HG02885 (cell line): ENCODE measurements around the gene DLG1.
"Not testable (repeated sequence)": the region's sequence is repeated elsewhere in the genome, so short reads cannot be mapped to it uniquely, and the experiment has no call there.

Source experiments
- ATAC-seq: cut with Tn5 transposase; IDR thresholded peaks from one replicate; pipeline ENCODE4 v1.9.1; 2021; ENCODE audit warnings: mild to moderate bottlenecking; ENCODE audit not compliant: unreplicated experiment, poor library complexity

The DLG1 gene

DNA sequence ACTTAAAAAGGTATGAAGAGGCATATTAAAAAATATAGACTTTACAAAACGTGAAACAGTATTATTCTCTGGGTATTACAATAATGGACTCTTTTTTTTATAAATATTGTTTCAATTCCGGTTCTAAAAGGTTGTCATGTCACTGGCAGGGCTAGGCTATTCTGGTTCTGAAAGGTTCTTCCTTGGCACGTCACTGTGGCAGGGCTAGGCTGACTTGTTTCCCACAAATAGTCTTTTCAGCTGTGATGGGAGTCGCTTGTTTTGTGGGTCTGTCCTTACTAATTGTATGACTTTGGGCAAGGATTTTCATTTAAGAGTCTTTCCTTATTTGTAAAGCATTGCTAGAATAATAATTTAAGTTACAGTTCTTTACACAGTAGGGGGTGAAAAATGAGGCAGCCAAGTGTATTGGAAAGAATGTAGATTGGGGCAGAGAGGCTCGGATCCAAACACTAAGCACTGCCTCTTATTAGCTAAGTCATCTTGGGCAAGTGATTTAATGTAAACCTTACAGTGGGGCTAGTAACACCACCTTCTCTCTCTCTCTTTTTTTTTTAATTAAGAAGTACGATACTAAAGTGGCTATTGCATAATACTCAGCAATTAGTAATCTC lies 256.4 kb downstream of the DLG1 start:
- ATAC-seq = no peak

DNA sequence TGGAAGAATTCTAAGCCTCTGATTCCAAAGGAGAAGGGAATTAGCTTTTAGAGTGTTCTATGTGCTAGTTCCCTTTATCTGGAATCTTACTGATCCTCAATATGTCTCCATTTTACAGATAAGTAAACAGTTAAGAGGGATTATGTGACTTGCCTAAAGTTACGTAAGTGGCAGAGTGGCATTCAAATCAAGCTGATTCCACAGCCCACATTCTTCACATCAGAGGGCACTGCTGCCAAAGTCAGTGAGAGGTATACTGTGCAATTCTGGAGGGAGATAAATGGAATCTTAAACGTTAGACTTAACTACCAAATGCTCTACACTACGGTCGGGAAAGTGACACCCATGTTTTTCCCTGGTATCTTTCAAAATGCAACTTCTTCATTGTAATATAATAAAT lies 257.8 kb downstream of the DLG1 start:
- no peak for ATAC-seq

DNA sequence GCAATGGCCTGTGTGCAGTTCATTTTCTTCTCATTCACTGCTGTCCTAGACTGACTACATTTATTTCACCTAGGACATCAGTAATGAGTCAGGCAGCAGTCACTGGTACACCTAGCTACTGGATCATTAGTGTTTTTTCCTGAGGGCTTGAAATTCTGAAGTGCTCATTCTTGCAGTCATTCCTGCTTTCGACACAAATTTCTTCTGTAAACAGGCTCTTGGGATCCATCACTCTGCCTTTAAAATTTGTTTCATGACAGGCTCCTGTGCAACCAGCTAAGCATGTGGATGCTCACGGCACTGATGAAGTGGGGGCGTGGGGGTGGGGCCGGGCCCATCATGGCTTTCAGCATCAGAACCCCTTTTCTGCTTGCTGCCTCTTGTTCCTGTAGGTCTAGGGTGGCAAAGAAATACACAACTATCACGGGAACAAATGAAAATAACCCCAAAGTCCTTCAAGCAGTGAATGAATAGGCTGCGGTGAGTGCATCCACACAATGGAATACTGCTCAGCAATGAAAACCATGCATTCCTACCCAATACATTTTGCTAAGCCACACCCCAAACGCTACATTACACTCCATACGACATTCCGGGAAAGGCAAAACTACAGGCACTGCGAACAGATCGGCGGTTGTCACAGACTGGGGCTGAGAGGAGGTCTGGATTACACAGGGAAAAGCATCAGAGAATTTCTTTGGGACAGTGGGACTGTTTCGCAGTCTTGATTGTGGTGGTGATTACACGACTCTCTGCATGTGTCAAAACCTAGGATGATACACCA lies 259.5 kb downstream of the DLG1 start:
- no peak for ATAC-seq

DNA sequence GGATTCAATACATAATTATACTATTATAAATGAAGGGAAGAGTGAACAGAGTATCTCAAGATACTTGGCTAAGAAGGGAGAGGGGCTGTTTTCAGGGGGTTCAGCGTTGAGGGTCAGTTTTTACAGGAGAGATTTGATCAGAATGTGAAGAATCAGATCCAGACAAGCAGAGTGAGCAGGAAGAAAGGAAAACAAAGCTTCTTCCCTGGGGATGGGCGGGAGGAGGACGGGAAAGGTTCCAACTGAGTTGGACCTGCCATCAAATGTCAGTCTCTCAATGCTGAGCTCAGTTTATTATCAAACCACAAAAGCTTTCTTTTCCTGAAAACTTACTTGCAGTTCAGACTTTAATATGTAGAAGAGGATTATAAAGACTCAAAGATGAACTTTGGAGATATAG lies 262.8 kb downstream of the DLG1 start:
- ATAC-seq = no peak

DNA sequence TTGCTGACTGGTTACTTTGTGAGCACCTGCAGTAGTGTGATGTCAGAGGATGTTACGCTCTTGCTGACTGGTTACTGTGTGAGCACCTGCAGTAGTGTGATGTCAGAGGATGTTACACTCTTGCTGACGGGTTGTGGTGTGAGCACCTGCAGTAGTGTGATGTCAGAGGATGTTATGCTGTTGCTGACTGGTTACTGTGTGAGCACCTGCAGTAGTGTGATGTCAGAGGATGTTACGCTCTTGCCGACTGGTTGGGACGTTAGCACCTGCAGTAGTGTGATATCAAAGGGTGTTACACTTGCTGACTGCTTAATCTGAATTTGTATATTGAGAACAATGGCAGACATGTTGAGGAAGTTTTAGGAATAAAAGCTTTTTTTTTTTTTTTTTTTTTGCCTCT lies 263.6 kb downstream of the DLG1 start:
- not testable (repeated sequence) for ATAC-seq

DNA sequence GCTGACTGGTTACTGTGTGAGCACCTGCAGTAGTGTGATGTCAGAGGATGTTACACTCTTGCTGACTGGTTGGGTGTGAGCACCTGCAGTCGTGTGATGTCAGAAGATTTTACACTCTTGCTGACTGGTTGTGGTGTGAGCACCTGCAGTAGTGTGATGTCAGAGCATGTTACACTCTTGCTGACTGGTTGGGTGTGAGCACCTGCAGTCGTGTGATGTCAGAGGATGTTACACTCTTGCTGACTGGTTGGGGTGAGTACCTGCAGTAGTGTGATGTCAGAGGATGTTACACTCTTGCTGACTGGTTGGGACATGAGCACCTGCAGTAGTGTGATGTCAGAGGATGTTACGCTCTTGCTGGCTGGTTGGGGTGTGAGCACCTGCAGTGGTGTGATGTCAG lies 264.6 kb downstream of the DLG1 start:
- not testable (repeated sequence) for ATAC-seq

DNA sequence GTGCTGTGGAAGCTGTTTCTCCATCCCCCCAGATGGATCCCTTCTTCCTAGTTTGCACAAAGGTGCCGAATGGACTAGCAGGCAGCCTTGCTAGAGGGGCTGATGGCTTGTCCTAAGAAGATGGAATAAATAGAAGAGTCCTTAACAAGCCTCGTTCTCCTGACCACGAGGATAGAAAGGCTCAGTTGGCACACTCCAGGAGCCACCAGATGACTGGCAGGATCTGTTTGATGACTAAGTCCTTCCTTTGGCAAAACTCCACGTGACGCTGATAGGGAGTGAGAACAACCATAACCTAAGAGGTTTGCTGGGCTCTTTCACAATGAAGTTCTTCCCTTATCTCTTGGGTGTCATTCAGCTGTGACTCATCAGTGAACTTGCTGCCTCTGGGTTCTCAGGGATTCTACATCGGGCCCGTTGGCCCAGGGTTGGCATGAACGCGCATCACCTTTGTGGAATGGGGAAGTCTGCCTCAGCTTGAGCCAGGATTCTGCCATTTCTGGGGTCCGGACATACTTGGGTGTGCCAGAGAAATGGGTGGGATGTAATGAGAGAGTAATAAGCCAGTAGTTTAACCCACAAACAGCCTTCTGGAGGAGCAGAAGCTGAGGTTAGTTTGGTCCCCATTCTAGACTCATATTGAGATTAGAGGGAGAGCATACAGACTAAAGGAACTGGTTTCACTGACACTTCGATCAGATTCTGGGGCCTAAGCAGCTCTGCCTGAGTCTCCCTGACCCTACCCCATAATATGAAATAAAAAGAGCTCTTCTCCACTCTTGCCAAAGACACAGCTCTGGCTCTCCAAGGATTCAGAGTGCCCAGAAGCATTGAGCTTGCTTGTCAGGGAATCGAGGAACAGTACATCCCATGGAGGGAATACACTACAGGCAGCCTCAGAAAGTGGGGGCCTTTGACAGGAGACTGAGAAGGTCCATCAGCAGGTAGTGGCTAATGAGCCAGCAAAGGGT lies 266.8 kb downstream of the DLG1 start:
- ATAC-seq = no peak

DNA sequence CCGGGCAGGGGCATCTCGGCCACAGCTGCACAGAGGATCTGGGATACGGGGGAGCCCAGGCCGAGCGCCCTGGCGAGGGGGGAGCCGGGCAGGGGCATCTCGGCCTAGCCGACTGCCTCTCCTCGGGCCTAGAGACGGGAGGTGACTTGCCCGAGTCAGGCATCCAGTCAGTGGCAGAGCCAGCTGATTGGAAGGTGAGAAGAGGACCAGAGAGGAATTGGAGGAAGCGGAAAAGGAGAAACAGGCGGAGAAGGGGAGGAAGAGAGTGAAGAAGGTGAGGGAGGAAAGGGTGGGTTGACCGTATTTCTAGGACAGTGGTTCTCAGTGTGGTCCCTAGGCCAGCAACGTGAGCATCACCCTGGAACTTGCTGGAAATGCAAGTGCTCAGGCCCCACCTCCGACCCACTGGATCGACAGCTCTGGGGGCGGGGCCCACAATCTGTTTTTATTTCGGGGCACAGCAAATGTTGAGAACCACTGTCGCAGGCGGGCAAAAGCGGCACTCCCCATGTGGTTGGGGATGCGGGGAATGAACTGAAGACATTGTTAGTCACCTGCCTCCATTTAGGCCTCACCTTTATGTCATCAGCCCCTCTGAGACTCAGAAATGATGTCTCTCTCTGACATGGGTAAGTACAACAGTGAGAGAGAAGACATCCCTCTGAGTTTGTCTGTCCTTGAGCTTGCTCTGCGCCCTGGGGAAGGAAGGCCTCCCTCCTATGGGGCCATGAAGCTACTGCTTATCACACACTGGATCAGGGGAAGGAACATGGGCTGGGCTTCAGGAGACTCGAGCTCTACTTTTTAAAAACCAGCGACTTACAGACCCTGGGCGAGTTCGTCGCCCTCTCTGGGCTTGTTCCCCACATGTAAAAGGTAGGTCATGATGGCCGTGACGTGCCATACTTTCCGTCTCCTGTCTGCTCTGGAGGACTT lies 267.8 kb downstream of the DLG1 start:
- ATAC-seq = no peak

DNA sequence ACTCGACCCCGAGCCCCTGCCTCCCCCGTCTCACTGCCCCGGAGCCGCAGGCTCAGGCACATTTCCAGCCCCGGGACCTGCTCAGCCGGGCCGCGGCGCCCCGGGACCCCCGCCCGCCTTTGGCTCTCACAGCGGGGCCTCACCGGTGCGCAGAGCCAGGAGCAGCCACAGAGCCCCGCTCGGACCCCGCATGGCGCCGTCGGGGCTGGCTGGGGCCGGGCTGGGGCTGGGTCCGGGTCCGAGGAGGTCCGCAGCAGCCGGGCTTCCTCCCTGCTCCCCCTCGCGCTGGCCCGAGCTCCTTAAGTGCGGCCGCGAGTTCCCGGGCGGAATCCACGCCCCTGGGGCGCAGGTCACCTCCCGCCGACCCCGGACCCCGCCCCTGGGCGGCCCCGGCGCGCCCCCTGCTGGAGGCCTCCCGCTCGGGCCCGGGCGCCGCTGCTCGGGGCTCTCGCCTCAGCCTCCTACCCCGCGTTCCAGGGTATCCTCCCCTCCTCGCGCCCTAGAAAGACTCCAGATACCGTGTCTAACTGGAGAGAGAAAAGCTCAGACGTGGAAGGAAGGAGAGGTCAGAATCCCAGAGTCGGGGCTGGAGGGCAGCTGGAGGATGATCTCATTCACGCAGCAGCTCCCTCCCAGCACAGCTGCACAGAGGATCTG lies 268.8 kb downstream of the DLG1 start, which contains the start of gene MELTF:
Gene MELTF, minus strand, starts transcription at position 307 of the 657 bp plus-strand sequence. Its CDS starts 115 bp downstream, at position 192.
- peak; percentile 82 for ATAC-seq

DNA sequence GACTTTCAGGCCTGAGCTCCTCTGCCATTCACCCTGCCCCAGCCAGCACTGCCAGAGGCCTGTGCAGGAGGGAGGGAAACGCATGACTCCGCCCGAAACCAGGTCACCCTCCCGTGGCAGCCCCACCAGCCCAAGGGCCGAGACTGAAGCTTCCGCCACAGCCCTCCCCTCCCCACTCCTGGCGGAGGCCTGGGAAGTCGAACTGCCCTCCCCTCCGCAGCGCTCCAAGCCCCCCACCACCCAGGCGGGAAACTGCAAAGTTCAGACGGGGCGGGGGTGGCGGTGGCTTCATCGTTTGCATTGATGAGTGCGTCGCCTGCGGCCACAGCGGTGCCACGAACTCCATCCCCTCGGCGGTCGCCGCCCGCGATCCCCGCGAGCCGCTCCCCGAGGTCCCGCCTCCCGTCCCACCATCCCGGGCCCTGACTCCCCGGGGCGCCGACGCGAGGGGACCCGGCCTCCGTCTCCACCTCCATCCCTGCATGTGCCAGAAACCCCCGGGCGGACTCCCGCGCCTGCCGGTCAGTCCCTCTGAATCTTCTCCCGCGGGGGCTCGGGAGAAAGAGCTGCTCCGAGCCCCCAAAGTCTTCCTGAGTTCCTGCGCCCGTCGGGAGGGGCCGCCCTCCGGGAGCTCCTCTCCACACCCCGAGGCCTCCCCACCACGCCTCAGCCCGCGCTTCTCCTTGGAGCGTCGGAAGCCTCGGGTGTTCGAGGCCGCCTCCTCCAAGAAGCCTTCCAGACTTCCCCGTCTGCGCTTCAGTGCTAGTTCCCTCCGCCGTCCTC lies 269.5 kb downstream of the DLG1 start:
- ATAC-seq = no peak

DNA sequence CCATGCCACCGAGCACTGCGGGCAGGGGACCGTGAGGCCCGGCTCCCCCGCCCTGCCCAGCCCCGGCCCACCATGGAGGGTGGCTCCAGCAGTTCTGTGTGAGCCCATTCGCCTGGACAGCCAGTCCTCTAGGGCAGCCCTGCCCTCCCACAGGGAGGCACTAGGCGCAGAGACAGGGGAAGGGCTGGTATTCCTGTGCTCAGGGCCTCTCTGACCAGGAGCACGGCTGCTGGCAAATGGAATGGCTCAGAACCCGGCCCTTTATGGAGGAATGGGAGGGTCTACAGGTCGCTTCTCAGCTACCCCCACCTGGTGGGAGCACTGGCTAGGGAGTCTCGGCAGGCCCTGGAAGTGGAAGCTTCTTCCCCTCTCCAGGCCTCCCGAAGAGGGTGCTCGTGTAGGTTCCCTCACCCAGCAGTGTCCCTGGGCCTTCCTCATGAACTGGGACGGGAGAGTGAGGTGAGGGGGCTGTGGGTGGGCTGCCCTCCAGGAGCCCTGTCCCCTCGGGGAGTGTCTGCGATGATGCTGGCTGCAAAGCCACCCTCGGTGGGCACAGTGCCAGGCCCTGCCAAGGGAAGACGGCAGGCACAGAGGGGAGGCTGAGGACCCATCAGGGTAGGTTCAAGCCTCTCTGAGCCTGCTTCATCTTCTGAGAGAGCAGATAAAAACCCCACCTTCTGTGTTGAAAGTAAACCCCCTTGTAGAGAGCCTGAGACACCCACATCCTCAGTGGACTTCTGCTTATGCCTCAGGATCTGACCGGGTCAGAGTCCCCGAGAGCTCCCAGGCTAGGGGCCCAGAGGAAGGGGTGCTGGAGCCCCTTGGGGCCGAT lies 270.3 kb downstream of the DLG1 start:
- no peak for ATAC-seq

DNA sequence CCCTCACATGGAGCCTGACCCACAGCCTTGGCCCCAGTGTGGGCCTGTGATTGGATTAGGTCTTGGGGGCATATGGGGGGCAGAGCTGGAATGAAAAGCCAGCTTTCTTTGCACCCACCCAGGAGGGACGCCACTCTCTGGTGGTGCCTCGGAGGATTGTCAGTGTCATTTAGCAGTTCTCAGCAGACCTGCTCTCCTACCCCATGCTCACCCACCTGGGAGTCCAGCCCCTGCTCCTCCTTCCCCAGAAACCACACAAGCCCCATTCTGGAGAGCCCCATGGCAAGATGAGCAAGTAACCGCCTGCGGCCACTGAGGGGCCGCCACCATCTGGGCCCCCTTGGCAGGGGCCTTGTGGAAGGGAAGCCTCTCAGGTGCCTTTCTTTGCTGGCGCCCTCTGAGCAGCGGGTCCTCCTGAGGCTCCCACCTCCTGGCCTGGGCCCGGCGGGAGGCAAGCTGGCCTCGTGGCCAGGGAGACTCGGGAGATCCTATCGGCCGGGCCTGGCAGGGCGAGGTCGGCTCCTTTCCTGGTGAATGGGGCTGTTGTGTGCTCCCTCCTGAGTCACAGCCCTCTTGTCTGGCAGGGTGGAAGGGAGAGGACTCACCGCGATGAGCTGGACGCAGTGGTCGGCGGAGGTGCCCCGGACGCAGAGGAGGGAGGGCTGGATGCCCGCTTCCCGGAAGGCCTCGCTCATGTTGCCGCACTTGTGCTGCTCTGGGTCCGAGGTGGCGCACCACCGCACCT lies 271.1 kb downstream of the DLG1 start:
- no peak for ATAC-seq

DNA sequence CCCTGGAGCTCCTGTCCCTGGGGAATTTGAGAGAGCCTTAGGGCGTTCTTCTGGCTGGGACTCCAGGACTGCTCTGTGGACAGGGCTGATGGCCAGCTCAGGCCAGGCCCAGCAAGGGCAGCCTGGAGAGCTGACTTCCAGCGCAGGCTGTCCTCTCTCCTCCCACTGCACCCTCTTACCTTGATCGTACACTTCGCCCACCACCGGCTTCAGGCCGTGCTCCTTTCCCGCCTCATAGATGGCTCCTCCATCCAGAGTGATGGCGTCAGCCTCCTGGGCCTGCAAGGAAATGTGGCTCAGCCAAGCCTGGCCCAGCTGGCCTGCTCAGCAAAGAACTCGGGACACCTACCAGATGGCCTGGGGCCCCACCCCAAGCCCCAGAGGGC lies 271.9 kb downstream of the DLG1 start:
- ATAC-seq = no peak

DNA sequence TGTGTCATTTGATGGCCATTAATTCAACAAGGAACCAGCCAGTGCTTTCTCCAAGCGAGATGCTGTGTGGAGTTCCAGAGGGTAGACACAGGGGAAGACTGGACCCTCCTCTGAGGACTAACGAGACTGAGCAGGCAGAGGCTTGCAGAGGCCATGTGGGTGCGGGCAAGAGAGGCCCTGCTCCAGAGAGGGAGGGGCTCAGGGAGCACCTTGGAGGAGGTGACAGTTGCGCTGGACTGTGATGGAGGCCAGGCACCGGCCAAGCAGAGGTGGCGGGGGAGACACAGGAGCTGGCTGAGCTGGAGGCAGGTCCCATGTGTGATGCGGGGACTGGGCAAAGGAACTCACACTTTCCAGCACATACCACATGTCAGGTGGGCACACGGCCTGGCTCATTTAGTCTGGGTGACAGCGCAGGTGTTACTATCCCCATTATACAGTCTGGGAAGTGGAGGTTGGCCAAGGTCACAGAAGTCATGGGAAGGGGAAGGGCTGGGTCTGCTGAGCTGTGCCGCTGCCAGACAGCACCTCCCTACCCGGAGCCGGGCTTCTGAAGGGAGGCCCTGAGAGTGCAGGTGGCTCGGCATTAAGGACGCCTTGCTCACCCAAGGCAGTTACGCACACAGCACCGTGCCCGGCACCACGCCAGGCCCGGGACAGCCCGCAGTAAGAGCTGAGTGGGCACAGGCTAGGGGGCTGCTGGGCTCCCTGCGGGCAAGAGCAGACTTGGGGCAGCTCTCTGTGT lies 272.5 kb downstream of the DLG1 start:
- ATAC-seq = no peak

DNA sequence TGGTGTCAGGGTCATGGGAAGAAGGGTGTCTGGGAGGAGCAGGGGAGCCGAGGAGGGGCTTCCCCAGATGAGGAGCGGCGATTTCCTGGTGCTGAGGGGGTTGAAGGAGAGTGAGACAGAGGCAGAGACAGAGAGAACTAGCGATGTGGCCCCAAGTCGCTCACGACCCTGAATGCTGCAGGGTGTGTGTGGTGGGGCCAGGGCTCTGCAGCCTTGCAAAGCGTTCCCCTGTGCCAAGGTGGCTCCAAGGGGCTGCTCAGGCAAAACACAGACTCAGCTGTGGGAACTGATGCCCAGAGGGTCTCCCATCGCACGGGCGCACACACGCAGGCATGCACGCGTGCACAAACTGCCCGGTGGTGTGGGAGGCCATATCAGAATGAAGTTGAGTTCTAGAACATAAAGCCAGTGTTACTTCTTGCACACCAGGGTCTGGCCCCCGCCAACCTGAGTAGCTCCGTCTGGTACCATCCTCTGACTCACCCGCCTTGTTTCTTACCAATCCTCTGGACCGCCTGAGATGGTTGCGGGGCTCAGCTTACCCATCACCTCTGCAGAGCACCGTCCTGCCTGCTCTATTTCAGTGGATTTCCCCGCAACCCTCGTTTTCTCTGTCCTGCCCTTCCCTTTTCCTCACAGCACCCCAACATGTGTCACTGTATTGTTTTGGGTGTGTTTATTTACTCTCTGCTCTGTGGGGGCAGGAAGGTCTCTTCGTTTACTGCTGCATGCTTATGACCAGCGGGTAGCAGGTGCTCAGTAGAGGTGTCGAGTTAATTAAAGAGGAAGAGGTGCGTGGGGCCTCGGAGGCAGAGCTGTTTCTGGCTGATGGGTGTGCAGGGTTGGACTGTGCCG lies 273.3 kb downstream of the DLG1 start:
- no peak for ATAC-seq
